HG03469 (cell line): ENCODE results near the gene HAVCR1.

Experiments used
- ATAC-seq: cut with Tn5 transposase; IDR thresholded peaks from one replicate; pipeline ENCODE4 v1.9.1; 2021; ENCODE audit warnings: mild to moderate bottlenecking, moderate library complexity, moderate number of reproducible peaks; ENCODE audit not compliant: unreplicated experiment

The HAVCR1 gene

GRCh38 chr5:157004893-157005551 lies 53.9 kb downstream of the HAVCR1 start:
- no peak for ATAC-seq

DNA sequence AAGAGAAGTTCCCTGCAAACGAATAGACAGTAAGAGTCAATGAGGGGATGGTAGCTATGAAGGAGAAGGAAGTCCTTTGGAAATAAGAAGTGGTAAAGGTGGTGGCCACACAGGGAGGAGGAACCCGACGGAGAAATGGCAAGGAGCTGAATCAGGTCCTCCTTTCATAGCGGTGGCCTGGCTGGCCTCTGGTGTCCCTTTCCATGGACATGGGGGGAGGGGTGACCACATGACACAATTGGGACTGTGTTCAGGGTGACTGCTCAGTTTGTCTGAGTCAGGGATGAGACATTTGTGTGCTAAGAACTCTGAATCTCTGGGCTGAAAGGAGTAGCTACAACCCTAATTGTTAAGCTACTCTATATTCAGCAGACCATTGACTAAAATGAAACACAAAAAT lies 67.2 kb downstream of the HAVCR1 start:
- ATAC-seq, result no peak

- no peak for ATAC-seq
Measured at GRCh38 chr5:156984064-156984463, 74.9 kb downstream of the HAVCR1 start.

DNA sequence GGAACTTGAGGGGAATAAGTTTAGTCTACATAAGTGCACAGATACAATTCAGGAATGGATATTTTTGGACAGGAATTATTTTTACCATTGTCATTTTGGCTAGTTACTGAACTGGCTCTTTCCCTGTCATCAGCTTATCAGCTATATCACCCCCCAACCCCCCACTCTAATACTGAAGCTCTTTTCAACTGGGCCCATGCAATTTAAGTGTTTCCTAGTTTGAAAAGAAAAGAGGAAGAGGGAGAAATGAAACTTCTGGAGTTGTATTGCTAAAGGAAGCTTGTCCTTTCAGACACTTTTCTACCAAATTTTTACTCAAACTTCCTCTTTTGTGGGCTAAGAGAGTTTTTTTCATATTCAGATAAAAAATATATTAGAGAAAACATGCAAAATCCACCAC lies 77.4 kb downstream of the HAVCR1 start:
- ATAC-seq, result no peak
